GM21825 (cell line): ENCODE results near the gene MYLK.
"Not testable (repeated sequence)": the region's sequence is repeated elsewhere in the genome, so short reads cannot be mapped to it uniquely, and the experiment has no call there.

Experiments
- ATAC-seq: cut with Tn5 transposase; IDR thresholded peaks from one replicate; pipeline ENCODE4 v1.9.1; 2021; ENCODE audit warnings: mild to moderate bottlenecking, moderate library complexity; ENCODE audit not compliant: unreplicated experiment

Gene MYLK, protein sequence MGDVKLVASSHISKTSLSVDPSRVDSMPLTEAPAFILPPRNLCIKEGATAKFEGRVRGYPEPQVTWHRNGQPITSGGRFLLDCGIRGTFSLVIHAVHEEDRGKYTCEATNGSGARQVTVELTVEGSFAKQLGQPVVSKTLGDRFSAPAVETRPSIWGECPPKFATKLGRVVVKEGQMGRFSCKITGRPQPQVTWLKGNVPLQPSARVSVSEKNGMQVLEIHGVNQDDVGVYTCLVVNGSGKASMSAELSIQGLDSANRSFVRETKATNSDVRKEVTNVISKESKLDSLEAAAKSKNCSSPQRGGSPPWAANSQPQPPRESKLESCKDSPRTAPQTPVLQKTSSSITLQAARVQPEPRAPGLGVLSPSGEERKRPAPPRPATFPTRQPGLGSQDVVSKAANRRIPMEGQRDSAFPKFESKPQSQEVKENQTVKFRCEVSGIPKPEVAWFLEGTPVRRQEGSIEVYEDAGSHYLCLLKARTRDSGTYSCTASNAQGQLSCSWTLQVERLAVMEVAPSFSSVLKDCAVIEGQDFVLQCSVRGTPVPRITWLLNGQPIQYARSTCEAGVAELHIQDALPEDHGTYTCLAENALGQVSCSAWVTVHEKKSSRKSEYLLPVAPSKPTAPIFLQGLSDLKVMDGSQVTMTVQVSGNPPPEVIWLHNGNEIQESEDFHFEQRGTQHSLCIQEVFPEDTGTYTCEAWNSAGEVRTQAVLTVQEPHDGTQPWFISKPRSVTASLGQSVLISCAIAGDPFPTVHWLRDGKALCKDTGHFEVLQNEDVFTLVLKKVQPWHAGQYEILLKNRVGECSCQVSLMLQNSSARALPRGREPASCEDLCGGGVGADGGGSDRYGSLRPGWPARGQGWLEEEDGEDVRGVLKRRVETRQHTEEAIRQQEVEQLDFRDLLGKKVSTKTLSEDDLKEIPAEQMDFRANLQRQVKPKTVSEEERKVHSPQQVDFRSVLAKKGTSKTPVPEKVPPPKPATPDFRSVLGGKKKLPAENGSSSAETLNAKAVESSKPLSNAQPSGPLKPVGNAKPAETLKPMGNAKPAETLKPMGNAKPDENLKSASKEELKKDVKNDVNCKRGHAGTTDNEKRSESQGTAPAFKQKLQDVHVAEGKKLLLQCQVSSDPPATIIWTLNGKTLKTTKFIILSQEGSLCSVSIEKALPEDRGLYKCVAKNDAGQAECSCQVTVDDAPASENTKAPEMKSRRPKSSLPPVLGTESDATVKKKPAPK (N-terminal part only)

DNA sequence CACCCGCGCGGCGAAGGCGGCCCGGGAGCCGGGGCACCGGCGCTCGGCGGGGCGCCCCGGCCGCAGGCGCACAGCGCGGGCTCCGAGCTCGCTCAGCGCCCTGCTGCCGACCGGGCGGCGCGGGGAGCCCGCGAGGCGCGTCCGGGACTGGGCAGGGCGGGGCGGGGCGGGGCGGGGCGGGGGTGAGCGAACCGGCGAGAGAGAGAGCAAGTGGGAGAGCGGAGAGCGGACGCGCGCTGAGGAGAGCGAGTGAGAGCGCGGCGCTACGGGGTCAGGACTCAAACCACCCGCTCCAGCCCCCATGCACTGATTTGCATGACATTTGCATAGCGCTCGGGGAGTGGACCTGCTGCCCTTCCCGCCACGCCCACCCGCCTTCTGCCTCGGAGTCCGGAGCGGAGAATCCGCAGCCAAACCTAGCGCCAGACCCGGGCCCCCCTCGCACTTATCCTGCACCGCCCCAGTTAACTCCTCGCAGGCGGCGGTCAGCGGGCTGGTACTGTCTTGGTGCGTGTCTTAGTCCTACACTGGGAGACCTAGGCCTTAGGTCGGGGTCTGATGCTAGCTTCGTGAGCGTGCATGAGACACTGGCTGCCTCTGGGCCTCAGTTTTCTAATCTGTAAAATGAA lies at the start of gene MYLK:
Gene MYLK (minus strand): TSS at position 130 of the 629 bp plus-strand sequence. CDS start 90,491 bp downstream, outside the sequence.
- ATAC-seq = peak; percentile 66

DNA sequence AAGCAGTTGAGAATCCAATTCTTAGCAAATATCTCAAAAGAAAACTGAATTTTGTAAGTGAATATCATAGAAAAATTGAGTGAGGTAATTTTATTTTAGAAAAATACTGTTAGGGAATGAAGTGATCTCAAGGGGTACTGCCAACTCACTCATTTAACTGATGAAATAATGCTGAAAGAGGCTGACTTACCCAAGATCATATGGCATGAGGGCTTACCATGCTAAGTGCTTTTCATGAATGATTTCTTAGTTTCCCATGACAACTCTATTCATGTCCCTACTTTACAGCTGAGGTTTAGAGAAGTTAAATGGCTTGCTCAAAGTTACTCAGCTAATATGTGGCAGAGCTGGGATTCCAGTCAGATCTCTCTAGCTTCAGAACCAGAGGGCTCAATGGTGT lies 46.3 kb upstream of the MYLK start:
- ATAC-seq = no peak

DNA sequence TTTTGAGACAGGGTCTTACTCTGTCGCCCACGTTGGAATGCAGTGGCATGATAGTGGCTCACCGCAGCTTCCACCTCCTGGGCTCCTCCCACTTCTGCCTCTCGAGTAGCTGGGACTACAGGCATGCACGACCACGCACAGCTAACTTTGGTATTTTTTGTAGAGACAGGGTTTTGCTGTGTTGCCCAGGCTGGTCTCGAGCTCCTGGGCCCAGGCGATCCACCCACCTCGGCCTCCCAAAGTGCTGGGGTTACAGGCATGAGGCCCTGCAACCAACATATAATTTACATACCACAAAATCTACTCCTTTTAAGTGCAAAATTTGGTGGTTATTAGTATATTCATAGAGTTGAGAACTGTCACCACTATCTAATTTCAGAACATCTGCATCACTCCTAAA lies 45.2 kb upstream of the MYLK start:
- ATAC-seq = no peak

DNA sequence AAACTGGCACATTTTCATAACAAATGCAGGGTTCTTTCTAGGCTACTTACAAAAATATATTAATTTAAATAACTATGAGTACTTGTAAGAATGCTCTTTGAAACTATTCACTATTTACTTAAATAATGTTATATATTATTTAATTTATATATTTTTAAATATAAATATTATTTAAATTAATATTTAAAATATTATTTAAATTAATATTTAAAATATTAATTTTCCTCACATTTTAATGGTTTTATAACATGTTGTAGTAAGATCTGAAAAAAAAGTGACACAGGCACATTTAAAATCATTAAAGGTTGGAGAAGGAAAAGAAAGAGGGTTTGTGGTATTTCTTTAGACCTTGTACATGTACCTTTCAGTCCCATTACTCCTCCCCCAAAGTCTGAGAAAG lies 42.3 kb upstream of the MYLK start:
- ATAC-seq = no peak

DNA sequence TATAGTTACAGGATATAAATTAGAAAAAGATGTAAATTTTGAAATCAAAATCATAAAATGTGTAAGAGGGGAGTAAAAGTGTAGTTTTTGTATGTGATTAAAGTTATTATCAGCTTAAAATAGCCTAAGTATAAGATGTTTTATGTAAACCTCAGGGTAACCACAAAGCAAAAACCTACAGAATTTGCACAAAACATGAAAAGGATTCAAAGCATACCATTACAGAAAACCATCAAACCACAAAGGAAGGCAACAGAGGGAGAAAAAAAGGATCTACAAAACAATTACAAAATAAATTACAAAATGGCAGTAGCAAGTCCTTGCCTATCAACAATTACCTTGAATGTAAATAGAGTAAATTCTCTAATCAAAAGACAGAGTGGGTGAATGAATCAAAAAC lies 36.7 kb upstream of the MYLK start:
- ATAC-seq = no peak

DNA sequence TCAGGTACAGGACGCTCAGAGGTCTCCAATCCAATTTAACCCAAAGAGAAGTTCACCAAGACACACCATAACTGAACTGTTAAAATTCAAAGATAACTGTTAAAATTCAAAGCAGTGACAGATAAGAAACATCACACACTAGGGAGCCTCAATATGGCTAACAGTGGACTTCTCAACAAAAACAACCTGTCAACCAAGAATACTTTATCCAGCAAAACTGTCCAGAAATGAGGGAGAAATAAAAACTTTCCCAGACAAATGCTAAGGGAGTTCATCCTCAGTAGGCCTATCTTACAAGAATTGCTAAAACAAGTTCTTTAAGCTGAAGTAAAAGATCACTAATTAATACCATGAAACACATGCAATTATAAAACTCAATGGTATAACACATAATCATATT lies 36.3 kb upstream of the MYLK start:
- ATAC-seq = no peak

DNA sequence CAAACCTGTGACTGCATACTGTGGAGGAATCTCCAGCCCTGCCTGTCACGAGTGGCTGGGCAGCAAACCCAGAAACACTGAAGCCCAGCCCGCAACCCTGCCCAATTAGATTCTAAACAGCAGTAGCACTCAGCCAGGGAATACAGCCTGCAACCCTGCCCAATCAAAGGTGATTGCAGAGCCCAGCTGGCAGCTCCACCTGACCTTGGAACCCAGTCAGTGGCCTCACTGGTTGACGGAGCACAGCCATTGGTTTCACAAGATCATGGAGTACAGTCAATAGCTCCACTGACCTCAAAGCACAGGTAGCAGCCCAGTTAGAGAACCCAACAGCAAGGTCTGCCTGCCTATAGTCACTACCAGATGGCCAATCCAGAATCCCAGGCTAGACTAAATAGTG lies 35.2 kb upstream of the MYLK start:
- ATAC-seq = no peak

DNA sequence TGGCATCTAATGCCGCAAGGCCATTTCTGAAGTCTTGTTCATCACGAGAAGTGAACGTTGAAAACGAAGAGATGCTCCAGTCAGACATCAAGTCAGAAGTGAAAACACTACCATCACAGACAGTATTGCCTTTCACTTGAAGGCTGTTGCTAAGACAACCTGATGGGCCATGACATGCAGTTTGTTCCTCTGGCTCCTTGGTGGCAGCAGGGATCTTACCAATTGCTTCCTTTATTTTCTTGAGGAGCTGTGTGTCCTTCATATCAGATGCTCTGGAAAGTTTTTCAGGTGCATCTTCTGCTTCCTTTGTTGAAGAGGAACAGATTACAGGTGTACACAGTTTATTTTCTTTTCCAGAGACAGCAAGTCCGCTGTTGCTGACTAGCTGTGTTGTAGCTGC lies 30.7 kb upstream of the MYLK start:
- ATAC-seq = no peak

DNA sequence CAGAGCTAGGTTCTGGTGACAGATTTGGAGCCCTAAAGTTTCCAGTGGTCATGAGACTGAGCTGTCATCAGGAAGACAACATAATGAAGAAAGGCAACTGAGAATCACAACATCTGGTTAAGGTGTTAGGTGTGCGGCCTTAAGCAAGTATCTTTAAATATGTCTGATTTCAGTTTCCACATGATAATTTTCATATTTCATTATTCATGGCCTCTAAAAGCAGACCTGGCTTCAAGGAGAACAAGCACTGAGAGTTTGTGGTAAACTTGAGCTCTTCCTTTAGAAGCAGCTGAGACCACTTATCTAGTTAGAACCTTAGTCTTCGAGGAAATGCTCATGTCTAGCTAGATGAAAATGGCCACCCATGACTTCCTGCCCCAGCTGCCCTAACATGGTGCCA lies 25.7 kb upstream of the MYLK start:
- no peak for ATAC-seq

DNA sequence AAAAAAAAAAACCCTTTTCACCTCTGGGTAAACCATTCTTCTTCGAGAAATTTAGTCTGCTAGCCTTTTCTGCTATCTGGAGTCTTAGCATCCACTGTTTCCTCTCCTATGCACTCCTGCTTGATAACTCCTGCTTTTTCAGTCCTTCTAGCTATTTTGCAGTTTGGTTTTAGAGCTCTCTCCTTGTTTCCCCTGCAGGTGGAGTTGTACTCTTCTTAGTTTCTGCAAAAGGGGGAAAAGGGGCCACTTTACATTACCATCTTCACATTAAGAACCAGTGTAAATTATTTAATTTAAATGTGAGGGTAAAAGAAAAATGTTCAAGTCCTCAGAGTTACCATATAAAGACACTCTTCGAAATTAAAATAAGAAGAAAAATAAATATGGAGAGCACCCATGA lies 23.6 kb upstream of the MYLK start:
- ATAC-seq = no peak

DNA sequence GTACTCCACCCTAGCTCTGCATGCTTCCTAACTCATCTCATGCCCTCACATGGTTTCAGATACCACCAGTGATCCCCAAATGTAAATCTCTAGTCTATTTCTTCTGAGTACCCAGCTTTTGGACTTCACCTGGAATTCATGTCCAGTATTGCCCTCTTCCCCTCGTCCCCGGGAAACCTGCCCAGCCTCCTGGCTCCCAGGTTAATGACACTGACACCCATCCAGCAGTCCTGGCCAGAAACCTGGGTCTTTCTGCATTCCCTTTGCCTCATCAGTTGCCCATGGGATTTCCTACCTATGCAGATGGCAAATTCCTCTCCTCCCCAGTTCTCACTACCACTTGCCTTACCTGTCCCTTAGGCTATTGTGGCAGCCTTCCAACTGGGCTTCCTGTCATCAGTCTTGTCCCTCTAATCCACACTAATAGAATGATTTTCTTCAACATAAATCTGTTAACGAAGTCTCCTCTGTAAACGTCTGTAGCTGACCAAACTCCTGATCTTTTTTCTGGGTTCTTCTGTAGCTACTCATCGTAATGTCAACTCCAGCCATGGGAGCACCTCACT lies 15.3 kb upstream of the MYLK start:
- ATAC-seq = no peak

DNA sequence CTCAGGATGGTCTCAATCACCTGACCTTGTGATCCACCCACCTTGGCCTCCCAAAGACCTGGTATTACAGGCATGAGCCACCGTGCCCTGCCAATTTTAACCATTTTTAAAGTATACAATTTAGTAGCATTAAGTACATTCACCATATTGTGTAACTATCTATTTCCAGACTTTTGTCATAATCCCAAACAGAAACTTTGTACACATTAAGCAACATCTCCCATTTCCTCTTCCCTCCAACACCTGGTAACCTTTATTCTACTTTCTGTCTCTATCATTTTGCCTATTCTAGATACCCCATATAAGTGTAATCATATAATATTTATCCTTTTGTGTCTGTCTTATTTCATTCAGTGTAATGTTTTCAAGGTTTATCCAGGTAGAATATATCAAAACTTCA lies 8.9 kb upstream of the MYLK start:
- no peak for ATAC-seq

DNA sequence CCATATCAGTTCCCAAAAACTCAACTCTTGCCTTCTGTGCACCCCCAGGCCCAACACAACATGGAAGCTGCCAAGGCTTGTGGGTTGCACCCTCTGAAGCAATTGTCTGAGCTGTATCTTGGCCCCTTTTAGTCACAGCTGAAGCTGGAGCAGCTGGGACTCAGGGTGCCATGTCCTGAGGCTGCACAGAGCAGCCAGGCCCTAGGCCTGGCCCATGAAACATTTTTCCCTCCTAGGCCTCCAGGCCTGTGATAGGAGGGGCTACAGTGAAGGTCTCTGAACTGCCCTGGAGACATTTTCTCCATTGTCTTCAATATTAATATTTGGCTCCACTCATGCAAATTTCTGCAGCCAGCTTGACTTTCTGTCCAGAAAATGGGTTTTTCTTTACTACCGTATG lies 8.1 kb upstream of the MYLK start:
- no peak for ATAC-seq

DNA sequence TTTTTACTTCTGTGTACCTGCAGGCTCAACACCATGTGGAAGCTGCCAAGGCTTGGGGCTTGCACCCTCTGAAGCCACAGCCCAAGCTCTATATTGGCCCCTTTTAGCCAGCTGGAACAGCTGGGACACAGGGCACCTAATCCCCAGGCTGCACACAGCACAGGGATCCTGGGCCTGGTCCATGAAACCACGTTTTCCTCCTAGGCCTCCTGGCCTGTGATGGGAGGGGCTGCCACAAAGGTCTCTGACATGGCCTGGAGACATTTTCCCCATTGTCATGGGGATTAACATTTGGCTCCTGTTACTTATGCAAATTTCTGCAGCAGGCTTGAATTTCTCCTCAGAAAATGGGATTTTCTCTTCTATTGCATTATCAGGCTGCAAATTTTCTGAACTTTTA lies 6.9 kb upstream of the MYLK start:
- ATAC-seq = not testable (repeated sequence)

DNA sequence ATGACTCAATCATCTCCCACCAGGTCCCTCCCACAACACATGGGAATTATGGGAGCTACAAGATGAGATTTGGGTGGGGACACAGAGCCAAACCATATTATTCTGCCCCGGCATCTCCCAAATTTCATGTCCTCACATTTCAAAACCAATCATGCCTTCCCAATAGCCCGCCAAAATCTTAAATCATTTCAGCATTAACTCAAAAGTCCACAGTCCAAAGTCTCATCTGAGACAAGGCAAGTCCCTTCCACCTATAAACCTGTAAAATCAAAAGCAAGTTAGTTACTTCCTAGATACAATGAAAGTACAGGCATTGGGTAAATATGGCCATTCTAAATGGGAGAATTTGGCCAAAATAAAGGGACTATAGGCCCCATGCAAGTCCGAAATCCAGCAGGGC lies 6.0 kb upstream of the MYLK start:
- not testable (repeated sequence) for ATAC-seq

DNA sequence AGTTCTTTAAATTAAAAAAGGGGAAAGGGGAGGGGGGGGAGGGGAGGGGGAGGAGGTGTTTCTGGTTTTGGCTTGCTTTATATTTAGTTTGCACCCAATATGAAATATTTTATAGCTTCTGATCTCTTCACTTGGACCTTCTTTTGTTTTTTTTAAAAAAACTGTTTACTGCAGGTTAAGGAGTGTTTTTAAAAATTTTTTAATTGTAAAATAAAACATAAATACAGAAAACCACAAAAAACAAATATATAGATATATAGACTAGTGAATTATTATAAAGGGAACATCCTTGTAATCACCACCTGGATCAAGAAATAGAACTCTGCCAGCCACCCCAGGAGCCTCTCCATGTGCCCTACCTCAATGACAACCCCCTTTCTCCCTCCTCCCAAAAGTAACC lies 861 bp upstream of the MYLK start:
- no peak for ATAC-seq

DNA sequence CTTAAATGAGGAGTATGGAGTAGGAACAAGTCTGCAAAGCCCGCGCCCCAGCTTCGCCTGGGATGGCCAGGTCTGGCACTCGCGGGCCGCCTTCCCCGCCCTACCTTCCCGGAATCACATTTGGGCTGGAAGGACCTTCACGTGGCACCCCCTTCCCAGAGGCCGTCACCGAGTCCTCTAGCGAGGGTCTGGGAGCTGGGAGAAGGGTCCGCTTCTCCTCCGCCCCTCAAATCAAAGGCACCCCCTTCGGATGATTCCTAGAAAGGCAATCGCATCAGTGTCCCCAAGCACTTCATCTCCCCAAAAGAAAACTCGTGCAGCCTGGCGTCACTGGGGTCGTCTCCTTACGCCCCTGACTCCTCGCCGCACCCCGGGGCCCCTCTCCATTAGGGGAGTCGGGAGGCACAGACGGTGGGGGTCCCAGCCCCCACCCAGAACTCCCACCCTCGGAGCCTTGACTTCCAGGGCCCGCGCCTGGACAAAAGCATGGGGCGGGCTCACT lies 380 bp downstream of the MYLK start:
- ATAC-seq = no peak

DNA sequence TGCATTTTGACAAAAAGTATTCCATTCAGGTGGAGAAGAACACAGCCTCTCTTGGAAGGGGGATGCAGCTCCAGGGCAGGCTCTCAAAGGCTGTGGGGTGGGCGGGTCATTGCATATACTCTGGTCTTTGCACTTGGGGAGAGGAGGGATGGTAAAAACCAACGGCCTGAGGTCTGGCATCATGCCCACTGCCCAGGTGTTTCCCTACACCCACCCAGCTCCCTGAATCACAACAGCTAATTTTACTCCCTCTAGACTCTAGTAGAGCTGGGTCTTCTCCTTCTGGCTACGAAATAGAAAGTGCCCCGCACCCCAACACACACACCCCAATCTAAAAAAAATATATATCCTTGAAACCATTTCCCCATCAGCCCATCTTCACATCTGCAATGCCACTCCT lies 1.0 kb downstream of the MYLK start:
- no peak for ATAC-seq

DNA sequence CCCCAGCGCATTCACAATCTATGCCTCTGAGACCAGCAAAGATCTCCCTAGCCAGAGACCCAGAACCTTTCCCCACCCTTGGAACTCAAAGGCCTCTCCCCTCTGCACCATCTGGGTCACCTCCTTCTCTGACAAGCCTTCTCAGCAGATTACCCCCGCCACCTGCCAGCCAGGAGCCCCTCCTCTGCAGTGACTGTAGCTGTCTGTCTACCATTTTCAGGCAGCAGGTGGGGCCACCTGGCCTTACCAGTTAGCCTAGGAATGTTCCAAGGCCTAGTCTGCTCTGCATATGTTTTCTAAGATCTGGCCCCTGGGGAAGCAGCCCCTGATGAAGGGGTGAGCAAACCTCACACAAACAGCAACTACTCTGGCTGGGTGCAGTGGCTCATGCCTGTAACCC lies 2.4 kb downstream of the MYLK start:
- ATAC-seq = no peak

DNA sequence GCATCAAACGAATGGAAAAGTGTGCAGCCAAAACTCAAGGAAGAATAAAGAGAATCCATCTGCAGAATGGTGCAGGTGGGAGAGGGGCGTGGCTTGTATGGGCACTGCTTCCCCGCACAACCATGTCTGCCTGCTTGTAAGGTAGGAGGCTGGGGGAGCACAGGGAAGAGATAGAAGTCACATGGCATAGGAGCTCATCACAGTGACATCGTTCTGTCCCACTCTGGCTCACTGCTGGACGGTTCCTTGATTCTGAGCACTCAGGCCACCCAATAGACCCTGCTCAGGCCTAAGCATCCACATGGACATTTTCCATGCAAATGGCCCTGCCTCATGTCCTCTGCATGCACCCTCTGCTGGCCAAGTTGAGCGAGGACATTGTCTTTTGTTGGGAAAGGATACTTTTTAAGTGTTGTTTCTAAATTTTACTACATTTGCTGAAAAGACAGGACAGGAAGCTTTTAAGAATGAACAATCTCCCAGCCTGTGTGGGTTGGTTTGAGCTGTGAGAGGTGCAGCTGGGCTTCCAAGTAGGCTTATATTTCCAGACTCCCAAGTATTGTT lies 3.1 kb downstream of the MYLK start:
- ATAC-seq = no peak
